Measurements from ENCODE around the gene ENOX2.

- no peak for TF ChIP-seq POLR2A (IDR thresholded peaks at IDR 0.05)
- no peak for TF ChIP-seq CTCF (IDR thresholded peaks at IDR 0.05)
These were observed 324.1 kb downstream of the ENOX2 start for GRCh38 chrX:130578906-130579305.

Data from adrenal gland (tissue), 5 donors.